Trophoblast cell (in vitro differentiated cells and primary cell): Measurements from ENCODE around the gene CA7.

Source experiments
- DNase-seq, 2 donors: peaks; one replicate each; pipeline ENCODE4 v3.0.0-alpha.2; 2016
- H2AFZ ChIP-seq: 2 replicates; pipeline ENCODE4 v1.6.1; 2013; ENCODE audit warnings: low read length, moderate library complexity, mild to moderate bottlenecking; ENCODE audit not compliant: insufficient read depth, poor library complexity
- H2AK5ac ChIP-seq: 2 replicates; pipeline ENCODE4 v1.6.1; 2013; ENCODE audit warnings: mild to moderate bottlenecking, low read length
- H2BK120ac ChIP-seq: 2 replicates; pipeline ENCODE4 v1.6.1; 2013; ENCODE audit warnings: low read length, mild to moderate bottlenecking, moderate library complexity; ENCODE audit not compliant: insufficient read depth, poor library complexity
- H2BK12ac ChIP-seq: 2 replicates; pipeline ENCODE4 v1.6.1; 2013; ENCODE audit warnings: mild to moderate bottlenecking, low read length, moderate library complexity
- H2BK5ac ChIP-seq: 2 replicates; pipeline ENCODE4 v1.6.1; 2013; ENCODE audit warnings: low read length, low read depth, moderate library complexity, mild to moderate bottlenecking; ENCODE audit not compliant: poor library complexity
- H3K14ac ChIP-seq: 2 replicates; pipeline ENCODE4 v1.6.1; 2013; ENCODE audit warnings: mild to moderate bottlenecking, low read length
- H3K18ac ChIP-seq: 2 replicates; pipeline ENCODE4 v1.6.1; 2013; ENCODE audit warnings: mild to moderate bottlenecking, low read length
- H3K23ac ChIP-seq: 2 replicates; pipeline ENCODE4 v1.6.1; 2013; ENCODE audit warnings: low read length
- H3K27ac ChIP-seq: 2 replicates; pipeline ENCODE4 v1.5.1; 2013; ENCODE audit warnings: low read depth, mild to moderate bottlenecking, inconsistent platforms, low read length, moderate library complexity
- H3K27me3 ChIP-seq: 2 replicates; pipeline ENCODE4 v1.6.1; 2013; ENCODE audit warnings: inconsistent platforms, mild to moderate bottlenecking, low read length, moderate library complexity; ENCODE audit not compliant: insufficient read depth
- H3K36me3 ChIP-seq, 2 experiments: 1 replicate in 1 of 2; 2 replicates in 1 of 2; pipeline ENCODE4 v1.6.1; 2013; ENCODE audit warnings: low read length in 2 of 2, mild to moderate bottlenecking in 2 of 2, moderate library complexity in 1 of 2; ENCODE audit not compliant: insufficient read depth in 2 of 2, control insufficient read depth in 1 of 2
- H3K4ac ChIP-seq: 2 replicates; pipeline ENCODE4 v1.6.1; 2013; ENCODE audit warnings: low read depth, mild to moderate bottlenecking, low read length, moderate library complexity
- H3K4me1 ChIP-seq, 2 experiments: 1 replicate in 1 of 2; 2 replicates in 1 of 2; pipeline ENCODE4 v1.6.1; 2013; ENCODE audit warnings: low read length in 2 of 2, mild to moderate bottlenecking in 2 of 2, moderate library complexity in 1 of 2; ENCODE audit not compliant: insufficient read depth in 2 of 2, control insufficient read depth in 1 of 2
- H3K4me2 ChIP-seq: 2 replicates; pipeline ENCODE4 v1.6.1; 2013; ENCODE audit warnings: inconsistent platforms, mild to moderate bottlenecking, low read length, moderate library complexity
- H3K4me3 ChIP-seq: 2 replicates; pipeline ENCODE4 v1.5.1; 2013; ENCODE audit warnings: mild to moderate bottlenecking, low read depth, low read length, inconsistent platforms
- H3K79me1 ChIP-seq: one replicate; pipeline ENCODE4 v1.6.1; 2013; ENCODE audit warnings: low read length
- H3K79me2 ChIP-seq: 2 replicates; pipeline ENCODE4 v1.6.1; 2013; ENCODE audit warnings: low read length, mild to moderate bottlenecking; ENCODE audit not compliant: control insufficient read depth, insufficient read depth, poor library complexity
- H3K9ac ChIP-seq: 2 replicates; pipeline ENCODE4 v1.6.1; 2013; ENCODE audit warnings: mild to moderate bottlenecking, low read length
- H3K9me3 ChIP-seq: 2 replicates; pipeline ENCODE4 v1.6.1; 2013; ENCODE audit warnings: low read depth, mild to moderate bottlenecking, control low read depth, inconsistent platforms, low read length; ENCODE audit not compliant: insufficient read depth
- H4K12ac ChIP-seq: 2 replicates; pipeline ENCODE4 v1.6.1; 2013; ENCODE audit warnings: low read depth, mild to moderate bottlenecking, low read length, moderate library complexity
- H4K8ac ChIP-seq: 2 replicates; pipeline ENCODE4 v1.6.1; 2013; ENCODE audit warnings: low read depth, mild to moderate bottlenecking, low read length, moderate library complexity
- H4K91ac ChIP-seq: one replicate; pipeline ENCODE4 v1.6.1; 2013; ENCODE audit warnings: low read depth, mild to moderate bottlenecking, low read length, moderate library complexity
- WGBS: extraction: QIAGEN DNeasy Blood & Tissue Kit; methylation state at CpG from one replicate; pipeline ENCODE4 v1.1.7; 2013; ENCODE audit warnings: missing lambda C conversion rate; ENCODE audit not compliant: insufficient read length, insufficient coverage; ENCODE audit errors: extremely low coverage; 5-methylcytosine and 5-hydroxymethylcytosine counted together

The CA7 gene

GRCh38 chr16:66848172-66848571 lies 4.0 kb downstream of the CA7 start:
- no peak overlapping the region for H2AK5ac ChIP-seq
- WGBS, result no CpG with 5 or more reads among the region's 2 CpGs
- no peak for DNase-seq
- peaks cover 31% of the 10 kb centered on the region for H3K27me3 ChIP-seq
- no peak overlapping the region for H3K23ac ChIP-seq
- no peak overlapping the region for H2BK120ac ChIP-seq
- H4K8ac ChIP-seq, result no peak overlapping the region
- H3K79me1 ChIP-seq, result no peaks in the 10 kb centered on the region
- no peaks in the 10 kb centered on the region for H3K79me2 ChIP-seq
- H3K14ac ChIP-seq, result no peak overlapping the region
- H3K9me3 ChIP-seq, result peaks cover 7% of the 10 kb centered on the region
- H3K4me3 ChIP-seq, result no peak overlapping the region
- no peak overlapping the region for H2BK5ac ChIP-seq
- no peak overlapping the region for H3K4ac ChIP-seq
- H3K9ac ChIP-seq, result no peak overlapping the region
- peaks cover 6 to 7% of the 10 kb centered on the region in 2 experiments for H3K4me1 ChIP-seq
- no peaks in the 10 kb centered on the region for H3K36me3 ChIP-seq
- H4K91ac ChIP-seq, result no peak overlapping the region
- no peak overlapping the region for H4K12ac ChIP-seq
- no peak overlapping the region for H2AFZ ChIP-seq
- H3K4me2 ChIP-seq, result no peak overlapping the region
- no peak overlapping the region for H2BK12ac ChIP-seq
- no peak overlapping the region for H3K18ac ChIP-seq
- H3K27ac ChIP-seq, result no peak overlapping the region

- H4K91ac ChIP-seq, result no peak overlapping the region
- H3K9ac ChIP-seq, result no peak overlapping the region
- no peak overlapping the region for H2BK120ac ChIP-seq
- no peak overlapping the region for H3K4me2 ChIP-seq
- H3K14ac ChIP-seq, result no peak overlapping the region
- no peak overlapping the region for H3K23ac ChIP-seq
- peaks cover 7% of the 10 kb centered on the region for H3K9me3 ChIP-seq
- no peak overlapping the region for H2AK5ac ChIP-seq
- peaks cover 23% of the 10 kb centered on the region for H3K27me3 ChIP-seq
- no peak overlapping the region for H3K27ac ChIP-seq
- H3K4ac ChIP-seq, result no peak overlapping the region
- no peak overlapping the region for H2BK12ac ChIP-seq
- no peaks in the 10 kb centered on the region for H3K79me2 ChIP-seq
- no peak for DNase-seq
- no CpG with 5 or more reads among the region's 2 CpGs for whole genome bisulfite sequencing
- no peak overlapping the region for H4K8ac ChIP-seq
- peaks cover 6 to 7% of the 10 kb centered on the region in 2 experiments for H3K4me1 ChIP-seq
- no peaks in the 10 kb centered on the region for H3K79me1 ChIP-seq
- H3K18ac ChIP-seq, result no peak overlapping the region
- H2BK5ac ChIP-seq, result no peak overlapping the region
- no peaks in the 10 kb centered on the region for H3K36me3 ChIP-seq
- no peak overlapping the region for H3K4me3 ChIP-seq
- no peak overlapping the region for H2AFZ ChIP-seq
- H4K12ac ChIP-seq, result no peak overlapping the region
These were observed 4.8 kb downstream of the CA7 start for GRCh38 chr16:66849021-66849420.

- Histone ChIP-seq H3K18ac (no peak overlapping the region), H3K4me1 (peaks cover 2 to 3% of the 10 kb centered on the region in 2 experiments), H2AFZ (no peak overlapping the region), H2BK120ac (no peak overlapping the region), H3K4ac (no peak overlapping the region), H2BK5ac (no peak overlapping the region), H4K8ac (no peak overlapping the region), H2BK12ac (no peak overlapping the region), H3K14ac (no peak overlapping the region), H3K79me2 (no peaks in the 10 kb centered on the region), H3K27me3 (peaks cover 17% of the 10 kb centered on the region), H2AK5ac (no peak overlapping the region), H4K12ac (no peak overlapping the region), H3K27ac (no peak overlapping the region), H3K23ac (no peak overlapping the region), H3K9me3 (peaks cover 4% of the 10 kb centered on the region), H3K36me3 (no peaks in the 10 kb centered on the region), H3K9ac (no peak overlapping the region), H4K91ac (no peak overlapping the region), H3K4me2 (no peak overlapping the region), H3K4me3 (no peak overlapping the region), H3K79me1 (no peaks in the 10 kb centered on the region)
- DNase-seq, result no peak
- WGBS, result no CpG with 5 or more reads among the region's 4 CpGs
These were observed 5.3 kb downstream of the CA7 start for GRCh38 chr16:66849549-66849948.

DNA sequence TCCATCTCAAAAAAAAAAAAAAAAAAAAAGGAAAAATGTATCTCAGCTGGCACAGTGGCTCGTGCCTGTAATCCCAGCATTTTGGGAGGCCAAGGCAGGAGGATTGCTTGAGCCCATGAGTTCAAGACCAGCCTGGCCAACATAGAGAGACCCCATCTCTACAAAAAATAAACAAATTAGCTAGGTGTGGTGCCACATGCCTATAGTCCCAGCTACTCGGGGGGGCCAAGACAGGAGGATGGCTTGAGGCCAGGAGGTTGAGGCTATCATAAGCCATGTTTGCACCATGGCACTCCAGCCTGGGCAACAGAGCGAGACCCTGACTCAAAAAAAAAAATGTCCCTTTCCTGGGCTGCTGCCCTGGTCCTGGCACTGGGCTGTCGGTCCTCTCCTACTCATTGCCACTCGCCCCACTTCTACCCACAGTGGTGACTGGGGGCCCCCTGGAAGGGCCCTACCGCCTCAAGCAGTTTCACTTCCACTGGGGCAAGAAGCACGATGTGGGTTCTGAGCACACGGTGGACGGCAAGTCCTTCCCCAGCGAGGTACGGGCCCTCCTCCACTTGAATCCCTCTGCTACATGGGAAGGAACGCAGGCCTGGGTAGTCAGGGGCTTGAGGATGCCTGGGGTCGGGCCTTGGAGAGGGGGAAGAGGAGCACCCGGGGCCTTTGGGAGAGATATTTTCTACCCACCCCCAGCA lies 6.1 kb downstream of the CA7 start:
- no peak overlapping the region for H4K12ac ChIP-seq
- no peak overlapping the region for H3K23ac ChIP-seq
- H3K27me3 ChIP-seq, result peaks cover 12% of the 10 kb centered on the region
- no peaks in the 10 kb centered on the region for H3K9me3 ChIP-seq
- no peak overlapping the region for H2AFZ ChIP-seq
- no peak overlapping the region for H3K9ac ChIP-seq
- no CpG with 5 or more reads among the region's 14 CpGs for WGBS
- no peak overlapping the region for H3K14ac ChIP-seq
- H3K4me1 ChIP-seq, result no peaks in the 10 kb centered on the region
- H3K79me2 ChIP-seq, result no peaks in the 10 kb centered on the region
- H3K18ac ChIP-seq, result no peak overlapping the region
- H3K27ac ChIP-seq, result no peak overlapping the region
- H3K4me2 ChIP-seq, result no peak overlapping the region
- DNase-seq, result no peak
- H4K91ac ChIP-seq, result no peak overlapping the region
- no peak overlapping the region for H4K8ac ChIP-seq
- no peak overlapping the region for H2BK5ac ChIP-seq
- H3K4ac ChIP-seq, result no peak overlapping the region
- no peaks in the 10 kb centered on the region for H3K36me3 ChIP-seq
- no peak overlapping the region for H2BK12ac ChIP-seq
- H2BK120ac ChIP-seq, result no peak overlapping the region
- no peak overlapping the region for H2AK5ac ChIP-seq
- no peaks in the 10 kb centered on the region for H3K79me1 ChIP-seq
- no peak overlapping the region for H3K4me3 ChIP-seq
